Stimulated activated CD4-positive, alpha-beta T cell treated with anti-CD3 and anti-CD28 coated beads, Interleukin-4, amount 100 ng/mL, for 48 hours (primary cell): ENCODE results near the gene LGI2.

Source experiments
- DNase-seq, 2 donors: peaks; one replicate each; pipeline ENCODE4 v3.0.0-alpha.2; 2020; ENCODE audit warnings: low read depth in 2 of 2

The LGI2 gene

GRCh38 chr4:24966076-24966475 lies 64.7 kb downstream of the LGI2 start:
- no peak for DNase-seq

GRCh38 chr4:24965627-24966026 lies 65.1 kb downstream of the LGI2 start:
- no peak for DNase-seq

- DNase-seq, result no peak
Observed at GRCh38 chr4:24963277-24963676, 67.5 kb downstream of the LGI2 start.

- DNase-seq, result no peak
Observed at GRCh38 chr4:24957886-24958285, 72.9 kb downstream of the LGI2 start.

- no peak for DNase-seq
Observed at GRCh38 chr4:24956763-24957162, 74.0 kb downstream of the LGI2 start.

- DNase-seq, result no peak
Observed at GRCh38 chr4:24956091-24956490, 74.7 kb downstream of the LGI2 start.

- DNase-seq, result no peak
Observed at GRCh38 chr4:24952667-24953066, 78.1 kb downstream of the LGI2 start.

GRCh38 chr4:24949970-24950369 lies 80.8 kb downstream of the LGI2 start:
- no peak for DNase-seq
